Lung (tissue), 12 donors: ENCODE results near the gene FEZ2. TPM values are rescaled to one million over a fixed set of nuclear protein-coding genes. Genes with fewer than 3 reads are reported as not detected.

ENCODE experiments used
- ATAC-seq: fragments of 200-7000 bp; cut with Tn5 transposase; one replicate; pipeline ENCODE4 v1.9.1; 2020; ENCODE audit warnings: moderate number of reproducible peaks; ENCODE audit not compliant: insufficient read depth, low FRiP score
- DNase-seq, 3 donors: peaks; one replicate each; pipeline ENCODE4 v3.0.0-alpha.2; 2013 to 2017
- H3K27ac ChIP-seq, 2 donors: one replicate each; pipeline ENCODE4 v1.5.1; 2013; ENCODE audit warnings: mild to moderate bottlenecking in 2 of 2, moderate library complexity in 2 of 2, control low read depth in 1 of 2, inconsistent platforms in 1 of 2, low read depth in 1 of 2, low read length in 1 of 2
- H3K27me3 ChIP-seq, 3 donors: one replicate each; pipeline ENCODE4 v1.5.1; 2013; ENCODE audit warnings: low read length in 2 of 3; ENCODE audit not compliant: control insufficient read depth in 3 of 3, insufficient read depth in 3 of 3
- H3K36me3 ChIP-seq, 4 donors: one replicate each; pipeline ENCODE4 v1.5.1; 2013; ENCODE audit warnings: low read length in 4 of 4, mild to moderate bottlenecking in 1 of 4, moderate library complexity in 1 of 4; ENCODE audit not compliant: control insufficient read depth in 4 of 4, insufficient read depth in 4 of 4
- H3K4me1 ChIP-seq, 5 donors: one replicate each; pipeline ENCODE4 v1.5.1; 2013; ENCODE audit warnings: low read length in 5 of 5, mild to moderate bottlenecking in 2 of 5, moderate library complexity in 1 of 5; ENCODE audit not compliant: control insufficient read depth in 5 of 5, insufficient read depth in 5 of 5
- H3K4me3 ChIP-seq: one replicate; pipeline ENCODE4 v1.5.1; 2013; ENCODE audit warnings: mild to moderate bottlenecking, control low read depth, moderate library complexity
- H3K9ac ChIP-seq, 2 donors: one replicate each; pipeline ENCODE4 v1.5.1; 2013; ENCODE audit warnings: low read length in 2 of 2, control low read depth in 1 of 2; ENCODE audit not compliant: insufficient read depth in 1 of 2
- H3K9me3 ChIP-seq, 4 donors: one replicate each; pipeline ENCODE4 v1.5.1; 2013; ENCODE audit warnings: low read length in 3 of 4, mild to moderate bottlenecking in 1 of 4, moderate library complexity in 1 of 4; ENCODE audit not compliant: control insufficient read depth in 4 of 4, insufficient read depth in 3 of 4
- WGBS, 2 donors: extraction: QIAGEN DNeasy Blood & Tissue Kit; methylation state at CpG; one replicate each; pipeline ENCODE4 v1.1.7; 2013; 5-methylcytosine and 5-hydroxymethylcytosine counted together
- polyA plus RNA-seq, 2 donors: library from polyadenylated mRNA; stranded (reverse); fragments of 200-250 nt; gene quantifications; one replicate each; pipeline ENCODE4 v1.2.1, GENCODE V29; 2013
- total RNA-seq, 2 donors: library from RNA; depleted of rRNA in 1 of 2; stranded (reverse); fragments of >200 nt in 1 of 2; gene quantifications; one replicate each; pipeline ENCODE4 v1.2.1, GENCODE V29; 2014 to 2021
- TF ChIP-seq, protein P1 (sequence below): IDR thresholded peaks from 2 replicates; pipeline ENCODE4 v1.5.1; 2012; ENCODE audit warnings: mild to moderate bottlenecking; ENCODE audit errors: control extremely low read depth, extremely low read depth
- donor health status: control.
- donor health status: control.
- donor health status: Bipolar disorder and iron deficiency.
- donor health status: healthy.
- donor health status: DM: yes; HTN: yes; CAD: no.

FEZ2 gene
- total and polyA plus RNA-seq, 4 donors = 17.6 to 62.9 (median 31.5) TPM

DNA sequence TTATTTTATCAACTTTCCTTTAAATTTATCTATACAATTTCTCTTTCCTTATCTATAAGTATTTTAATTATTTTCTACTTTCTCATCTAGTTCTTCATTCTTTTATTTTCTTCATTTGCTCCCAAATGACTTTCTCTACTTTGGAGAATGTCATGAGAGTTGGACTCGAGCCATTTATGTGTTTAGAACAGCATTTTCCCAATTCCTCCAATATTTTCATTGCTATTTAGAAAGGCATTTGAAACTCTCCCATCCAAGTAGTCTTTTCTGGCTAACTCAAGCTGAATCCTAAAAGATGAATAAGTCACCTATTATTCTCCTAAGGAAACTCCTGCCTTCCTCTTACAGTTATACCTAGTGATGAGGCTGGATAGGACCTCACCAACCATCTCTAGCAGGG, 15.8 kb upstream of the FEZ2 start:
- Histone ChIP-seq H3K27me3 (no peaks in the 10 kb centered on the region), H3K4me1 (no peaks in the 10 kb centered on the region), H3K9me3 (no peaks in the 10 kb centered on the region), H3K36me3 (no peaks in the 10 kb centered on the region), H3K9ac (no peak overlapping the region), H3K4me3 (no peak overlapping the region), H3K27ac (no peak overlapping the region)
- TF ChIP-seq, protein P1, sequence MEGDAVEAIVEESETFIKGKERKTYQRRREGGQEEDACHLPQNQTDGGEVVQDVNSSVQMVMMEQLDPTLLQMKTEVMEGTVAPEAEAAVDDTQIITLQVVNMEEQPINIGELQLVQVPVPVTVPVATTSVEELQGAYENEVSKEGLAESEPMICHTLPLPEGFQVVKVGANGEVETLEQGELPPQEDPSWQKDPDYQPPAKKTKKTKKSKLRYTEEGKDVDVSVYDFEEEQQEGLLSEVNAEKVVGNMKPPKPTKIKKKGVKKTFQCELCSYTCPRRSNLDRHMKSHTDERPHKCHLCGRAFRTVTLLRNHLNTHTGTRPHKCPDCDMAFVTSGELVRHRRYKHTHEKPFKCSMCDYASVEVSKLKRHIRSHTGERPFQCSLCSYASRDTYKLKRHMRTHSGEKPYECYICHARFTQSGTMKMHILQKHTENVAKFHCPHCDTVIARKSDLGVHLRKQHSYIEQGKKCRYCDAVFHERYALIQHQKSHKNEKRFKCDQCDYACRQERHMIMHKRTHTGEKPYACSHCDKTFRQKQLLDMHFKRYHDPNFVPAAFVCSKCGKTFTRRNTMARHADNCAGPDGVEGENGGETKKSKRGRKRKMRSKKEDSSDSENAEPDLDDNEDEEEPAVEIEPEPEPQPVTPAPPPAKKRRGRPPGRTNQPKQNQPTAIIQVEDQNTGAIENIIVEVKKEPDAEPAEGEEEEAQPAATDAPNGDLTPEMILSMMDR = no peak
- WGBS, 2 donors = 85 to 89% methylated on average over 1 of the region's 1 CpG
- DNase-seq = peak in 1 of 3 donors; percentile 15
- ATAC-seq = no peak

- Histone ChIP-seq H3K9ac (no peak overlapping the region), H3K36me3 (no peaks in the 10 kb centered on the region), H3K27ac (no peak overlapping the region), H3K4me1 (no peaks in the 10 kb centered on the region), H3K27me3 (no peaks in the 10 kb centered on the region), H3K9me3 (no peaks in the 10 kb centered on the region), H3K4me3 (no peak overlapping the region)
- WGBS, 2 donors = 89 to 90% methylated on average over 5 of the region's 5 CpGs
- ATAC-seq (no peak), DNase-seq (no peak)
- TF ChIP-seq, protein P1 = no peak
Observed at GRCh38 chr2:36611316-36611990, 13.5 kb upstream of the FEZ2 start.

GRCh38 chr2:36609507-36609906, 11.5 kb upstream of the FEZ2 start:
- Histone ChIP-seq H3K9me3 (no peaks in the 10 kb centered on the region), H3K27me3 (no peaks in the 10 kb centered on the region), H3K36me3 (no peaks in the 10 kb centered on the region), H3K4me1 (no peaks in the 10 kb centered on the region), H3K9ac (no peak overlapping the region), H3K27ac (no peak overlapping the region), H3K4me3 (no peak overlapping the region)
- no peak for ATAC-seq
- 90 to 91% methylated on average over 1 of the region's 1 CpG for whole genome bisulfite sequencing, 2 donors
- no peak for DNase-seq
- TF ChIP-seq, protein P1 = no peak

GRCh38 chr2:36607947-36608346, 10.0 kb upstream of the FEZ2 start:
- Histone ChIP-seq H3K27ac (no peak overlapping the region), H3K9me3 (no peaks in the 10 kb centered on the region), H3K9ac (no peak overlapping the region), H3K27me3 (no peaks in the 10 kb centered on the region), H3K36me3 (no peaks in the 10 kb centered on the region), H3K4me1 (no peaks in the 10 kb centered on the region), H3K4me3 (no peak overlapping the region)
- WGBS, 2 donors = 90 to 91% methylated on average over 3 of the region's 3 CpGs
- ATAC-seq (no peak), DNase-seq (no peak)
- TF ChIP-seq, protein P1 = no peak
